G401.6 (cell line): ENCODE results near the gene RGPD5.
"Not testable (repeated sequence)": the region's sequence is repeated elsewhere in the genome, so short reads cannot be mapped to it uniquely, and the experiment has no call there.

Source experiments
- FAIRE-seq: peaks from 2 replicates; lab custom pipeline; 2012; peaks lifted over from hg19 to GRCh38; lab: Jason Lieb, UNC

RGPD5 gene

DNA sequence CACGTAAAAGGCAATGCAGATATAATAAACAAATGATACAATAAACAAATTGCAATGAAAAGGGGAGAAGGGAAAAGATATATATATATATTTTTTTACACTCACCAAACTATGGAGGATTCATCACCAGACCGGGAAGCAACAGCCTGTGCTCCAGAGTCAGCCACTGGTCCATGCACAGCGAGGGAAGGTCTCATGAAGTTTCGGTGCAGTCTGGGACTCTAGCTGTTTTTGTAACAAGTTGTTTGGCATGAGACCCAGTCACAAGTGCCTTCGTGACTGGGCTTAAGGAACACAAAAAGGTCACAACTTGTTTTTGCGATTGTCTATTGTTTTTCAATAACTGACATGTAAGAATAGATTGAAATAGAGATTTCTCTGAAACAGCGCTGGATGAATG is 99.6 kb downstream of the RGPD5 start:
- not testable (repeated sequence) for FAIRE-seq

DNA sequence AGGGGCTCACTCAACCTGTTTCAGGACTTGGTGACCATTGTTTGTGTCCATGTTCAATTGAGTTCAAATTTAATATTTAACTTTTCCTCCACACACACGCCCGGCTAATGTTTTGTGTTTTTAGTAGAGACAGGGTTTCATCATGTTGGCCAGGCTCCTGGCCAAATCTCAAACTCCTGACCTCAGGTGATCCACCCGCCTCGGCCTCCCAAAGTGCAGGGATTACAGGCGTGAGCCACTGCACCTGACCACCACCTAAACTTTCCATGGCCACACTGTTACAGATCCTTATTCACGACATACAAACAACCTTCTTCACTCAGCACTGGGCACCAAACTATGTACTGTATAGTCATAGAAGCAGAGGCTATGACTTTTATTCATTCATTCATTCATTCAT is 100.0 kb downstream of the RGPD5 start:
- not testable (repeated sequence) for FAIRE-seq

DNA sequence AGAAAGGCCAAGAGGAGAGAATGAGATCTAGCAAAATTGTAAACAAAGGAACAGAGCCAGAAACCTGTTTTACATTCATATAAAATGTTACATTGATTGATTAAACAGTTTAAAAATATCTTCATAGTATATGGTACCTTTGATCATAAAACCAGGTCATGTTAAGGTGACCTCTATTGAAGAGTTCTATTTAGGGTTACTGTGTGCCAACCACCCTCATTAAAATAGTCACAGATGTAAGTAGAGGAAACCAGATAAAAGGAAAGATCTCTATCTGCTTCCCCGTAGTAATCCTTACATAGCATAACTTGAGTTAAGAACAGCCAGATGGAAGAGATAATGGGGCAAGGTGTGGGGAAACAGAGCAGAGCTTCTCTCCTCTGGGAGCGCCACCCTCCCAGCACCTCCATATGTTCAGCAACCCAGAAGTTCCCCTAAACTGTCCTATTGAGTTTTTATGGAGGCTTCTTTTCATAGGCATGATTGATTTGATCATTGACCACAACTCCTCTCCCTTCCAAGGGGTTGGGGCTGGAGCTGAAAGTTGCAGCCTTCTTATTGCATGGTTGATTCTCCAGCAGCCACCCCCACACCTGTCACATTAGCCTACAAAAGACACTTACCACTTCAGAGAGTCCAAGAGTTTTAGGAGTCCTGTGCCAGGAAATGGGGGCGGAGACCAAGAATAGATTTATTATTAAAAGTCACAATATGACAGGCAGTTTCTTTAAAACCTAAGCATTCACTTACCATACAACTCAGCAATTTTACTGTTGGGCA is 101.2 kb downstream of the RGPD5 start:
- not testable (repeated sequence) for FAIRE-seq

DNA sequence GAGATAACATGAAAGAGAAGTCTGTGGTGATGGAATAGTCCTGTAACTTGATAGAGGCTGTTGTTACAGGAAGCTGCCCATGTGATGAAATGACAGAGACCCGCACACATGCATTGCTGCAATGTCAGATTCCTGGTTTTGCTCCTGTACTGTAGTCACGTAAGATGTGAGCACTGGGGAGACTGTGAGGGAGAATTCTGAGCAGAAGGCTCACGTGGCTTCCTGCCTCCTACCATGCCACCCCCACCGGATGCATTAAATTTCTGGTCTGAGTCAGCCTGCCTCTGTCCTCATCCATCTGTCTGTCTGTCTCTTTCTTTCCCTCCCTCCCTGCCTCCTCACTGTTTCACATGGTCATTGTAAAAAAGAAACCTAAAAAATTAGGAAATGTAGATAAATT is 102.1 kb downstream of the RGPD5 start:
- not testable (repeated sequence) for FAIRE-seq

DNA sequence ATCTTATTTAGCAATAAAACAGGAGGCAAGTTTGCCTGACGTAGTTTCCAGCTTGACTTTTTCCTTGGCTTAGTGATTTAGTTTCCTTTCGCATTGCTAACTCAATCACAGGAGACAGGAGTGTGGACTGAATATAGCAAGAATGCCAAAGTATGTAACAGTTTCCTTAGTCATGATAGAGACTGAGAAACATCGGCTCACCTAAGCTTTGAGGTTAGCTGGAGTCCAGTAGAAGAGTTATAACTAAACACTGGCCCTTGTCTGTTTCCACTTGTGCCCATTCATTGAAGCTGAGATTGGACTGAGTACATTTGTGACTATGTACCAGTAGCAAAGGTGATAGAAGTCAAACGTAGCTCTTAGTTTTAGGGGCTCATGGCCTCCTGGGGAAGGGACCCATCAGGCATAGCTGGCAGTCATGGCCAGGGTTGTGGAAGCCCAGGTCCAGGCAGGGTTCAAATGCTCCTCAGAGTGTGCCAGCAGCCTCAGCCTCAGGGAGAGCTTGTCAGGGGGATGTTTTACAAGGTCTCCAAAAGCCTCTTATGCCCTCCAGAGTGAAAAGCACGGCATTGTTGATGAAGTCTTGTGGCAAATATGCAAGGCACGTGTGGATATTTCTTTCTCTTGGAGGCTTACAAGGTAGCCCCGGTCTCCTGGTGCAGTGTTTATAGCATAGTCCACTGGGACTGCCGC is 103.8 kb downstream of the RGPD5 start:
- not testable (repeated sequence) for FAIRE-seq

DNA sequence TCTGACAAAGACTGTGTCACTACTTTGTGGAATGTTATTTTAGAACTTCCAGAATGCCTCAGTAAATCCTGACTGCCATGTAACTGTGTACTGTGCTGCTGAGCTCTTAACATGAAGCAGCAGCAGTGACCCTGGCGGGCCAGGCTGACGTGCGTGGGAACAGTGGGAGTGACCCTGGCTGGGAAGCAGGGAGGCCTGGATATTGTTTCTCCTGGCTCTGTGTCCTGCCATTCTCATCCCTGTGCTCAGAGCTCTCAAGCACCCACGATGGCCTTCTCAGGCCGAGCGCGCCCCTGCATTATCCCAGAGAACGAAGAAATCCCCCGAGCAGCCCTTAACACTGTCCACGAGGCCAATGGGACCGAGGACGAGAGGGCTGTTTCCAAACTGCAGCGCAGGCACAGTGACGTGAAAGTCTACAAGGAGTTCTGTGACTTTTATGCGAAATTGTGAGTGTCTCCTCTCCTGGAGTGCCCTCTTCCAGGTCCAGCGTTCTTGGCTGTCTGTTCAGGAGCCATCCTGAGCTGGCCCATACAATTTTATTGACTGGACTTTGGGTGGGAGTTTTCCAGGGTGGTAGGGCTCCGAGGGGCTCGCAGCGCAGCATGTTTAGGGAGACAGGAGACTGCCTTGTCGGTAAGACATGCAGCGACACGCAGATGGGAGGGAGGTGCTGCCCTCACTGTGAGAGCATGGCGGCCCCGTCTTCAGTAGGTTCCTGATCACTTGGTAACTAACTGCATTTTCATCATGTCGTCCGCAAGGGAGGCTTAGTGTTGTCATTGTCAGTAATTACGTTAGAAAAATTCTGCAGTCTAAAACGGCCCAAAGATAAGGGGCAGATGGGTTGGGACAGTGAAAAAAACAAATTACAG is 104.6 kb downstream of the RGPD5 start, which contains the start of gene LIMS3:
TSS of gene LIMS3 (plus strand) at position 227 of the 875 bp plus-strand sequence. CDS start at position 268, 41 bp downstream.
- FAIRE-seq = not testable (repeated sequence)

DNA sequence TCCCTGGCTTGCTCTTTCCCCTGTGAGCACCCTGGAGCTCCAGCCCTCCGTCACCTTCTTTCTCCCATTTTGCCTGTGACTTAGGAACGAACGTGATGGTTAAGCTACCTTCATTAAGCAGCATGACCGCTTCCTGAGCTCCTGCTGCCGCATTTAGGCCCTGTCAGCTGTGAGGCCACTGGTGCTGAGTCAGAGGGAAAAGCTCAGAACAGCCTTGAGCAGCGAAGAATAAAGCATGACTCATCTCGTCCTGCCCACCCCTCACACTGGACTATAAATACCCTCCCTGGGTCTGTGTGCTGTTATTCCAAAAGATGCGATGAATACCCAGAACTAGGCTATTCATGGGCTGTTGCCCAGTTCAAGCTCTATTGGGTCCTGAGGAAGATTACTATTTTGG is 111.7 kb downstream of the RGPD5 start:
- not testable (repeated sequence) for FAIRE-seq
